ENCODE measurements around the gene PROCA1.
A peak's percentile ranks its signal among the peaks of the same experiment; 100 is the strongest.

Gene PROCA1

GRCh38 chr17:28711723-28712031, at the start of gene PROCA1:
TSS of gene PROCA1 (minus strand) at chr17:28711888. CDS start at chr17:28711660, 228 bp downstream.
- DNase-seq: peak in 3 of 6 experiments; percentile 54 to 76 (median 57)

- no peak for DNase-seq
Measured at GRCh38 chr17:28760601-28761562, 49.2 kb upstream of the PROCA1 start.

GRCh38 chr17:28759256-28759865, 47.7 kb upstream of the PROCA1 start:
- DNase-seq: no peak

- no peak for DNase-seq
Measured at GRCh38 chr17:28758411-28759121, 46.9 kb upstream of the PROCA1 start.

GRCh38 chr17:28756049-28756804, 44.5 kb upstream of the PROCA1 start:
- DNase-seq: no peak

GRCh38 chr17:28755486-28755885, 43.8 kb upstream of the PROCA1 start:
- DNase-seq: no peak

- DNase-seq: no peak
Measured at GRCh38 chr17:28751600-28752366, 40.1 kb upstream of the PROCA1 start.

- DNase-seq: peak; percentile 72 to 86 (median 82)
Measured at GRCh38 chr17:28750178-28751047, 38.7 kb upstream of the PROCA1 start.

- DNase-seq: no peak
Measured at GRCh38 chr17:28749516-28750177, 38.0 kb upstream of the PROCA1 start.

GRCh38 chr17:28748852-28749515, 37.3 kb upstream of the PROCA1 start:
- peak in 1 of 6 experiments; percentile 11 for DNase-seq

- DNase-seq: no peak
Measured at GRCh38 chr17:28747801-28748750, 36.4 kb upstream of the PROCA1 start.

GRCh38 chr17:28747051-28747691, 35.5 kb upstream of the PROCA1 start:
- no peak for DNase-seq

GRCh38 chr17:28746611-28747050, 34.9 kb upstream of the PROCA1 start:
- no peak for DNase-seq

- DNase-seq: no peak
Measured at GRCh38 chr17:28745786-28746411, 34.2 kb upstream of the PROCA1 start.

GRCh38 chr17:28744972-28745785, 33.5 kb upstream of the PROCA1 start:
- DNase-seq: peak in 5 of 6 experiments; percentile 12 to 60 (median 46)
